Stimulated activated CD4-positive, alpha-beta T cell treated with anti-CD3 and anti-CD28 coated beads, Interleukin-12 subunit alpha, Interleukin-12 subunit beta, amount 100 ng/mL, for 24 hours (primary cell): ENCODE results near the gene KIF1B.

ENCODE experiments used
- DNase-seq, 2 experiments: peaks; one replicate each; pipeline ENCODE4 v3.0.0-alpha.2; 2020; ENCODE audit warnings: low read depth in 2 of 2

KIF1B gene

GRCh38 chr1:10209905-10210810, at the start of gene KIF1B:
Gene KIF1B (plus strand): TSS chr1:10210570. CDS start chr1:10232329, 21,759 bp downstream.
- peak; percentile 90 to 93 for DNase-seq

GRCh38 chr1:10160907-10161490, 49.4 kb upstream of the KIF1B start:
- no peak for DNase-seq

- no peak for DNase-seq
These were observed 48.7 kb upstream of the KIF1B start for GRCh38 chr1:10161541-10162290.

GRCh38 chr1:10168912-10169514, 41.4 kb upstream of the KIF1B start:
- DNase-seq = no peak

DNA sequence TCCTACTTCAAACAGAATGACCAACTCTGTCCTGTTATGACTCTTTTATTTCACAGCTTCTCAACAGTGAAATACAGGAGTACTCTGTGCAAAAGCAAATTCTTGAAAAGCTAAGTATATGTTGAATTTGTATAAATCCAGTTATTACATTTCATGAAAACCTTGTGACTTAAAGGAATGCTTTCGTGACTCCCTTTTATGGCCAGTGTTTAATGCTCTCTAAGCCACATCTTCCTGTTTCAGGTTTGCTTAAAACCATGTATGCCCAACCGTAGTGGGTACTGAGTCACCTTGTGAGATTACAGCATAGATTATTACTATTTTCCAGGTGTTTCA, 40.2 kb upstream of the KIF1B start:
- no peak for DNase-seq

- DNase-seq = no peak
These were observed 39.1 kb upstream of the KIF1B start for GRCh38 chr1:10171105-10171767.

DNA sequence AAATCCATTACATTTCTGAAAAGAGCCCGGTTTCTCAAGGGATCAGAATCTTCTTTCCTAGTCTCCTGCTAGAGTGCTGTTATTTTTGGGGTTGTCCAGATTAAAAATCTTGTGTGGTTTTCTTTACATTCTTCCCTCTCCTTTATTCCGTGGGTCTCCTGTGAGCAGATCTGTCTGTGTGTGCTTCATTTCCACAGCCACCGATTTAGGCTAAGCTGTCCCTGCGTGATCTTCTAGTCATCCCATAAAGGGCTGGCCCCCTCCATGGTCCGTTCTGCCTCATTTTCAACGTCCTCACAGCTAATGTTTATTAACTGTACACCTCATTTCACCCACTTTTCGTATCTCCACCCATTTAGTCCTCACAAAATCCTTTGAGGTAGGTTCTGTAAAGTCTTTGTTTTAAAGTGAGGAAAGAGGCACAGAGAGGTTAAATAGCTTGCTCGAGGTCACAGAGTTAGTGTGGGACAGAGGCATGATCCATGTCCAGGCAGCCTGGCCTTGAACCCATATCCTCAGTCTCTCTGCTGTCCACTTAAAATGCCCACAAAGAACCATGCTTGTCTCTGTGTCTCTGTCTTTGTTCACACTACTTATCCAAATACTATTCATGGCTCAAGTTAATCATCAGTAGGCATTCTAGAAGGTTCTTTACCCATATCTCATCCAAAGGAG, 38.2 kb upstream of the KIF1B start:
- DNase-seq = no peak

GRCh38 chr1:10173582-10173981, 36.8 kb upstream of the KIF1B start:
- no peak for DNase-seq

DNA sequence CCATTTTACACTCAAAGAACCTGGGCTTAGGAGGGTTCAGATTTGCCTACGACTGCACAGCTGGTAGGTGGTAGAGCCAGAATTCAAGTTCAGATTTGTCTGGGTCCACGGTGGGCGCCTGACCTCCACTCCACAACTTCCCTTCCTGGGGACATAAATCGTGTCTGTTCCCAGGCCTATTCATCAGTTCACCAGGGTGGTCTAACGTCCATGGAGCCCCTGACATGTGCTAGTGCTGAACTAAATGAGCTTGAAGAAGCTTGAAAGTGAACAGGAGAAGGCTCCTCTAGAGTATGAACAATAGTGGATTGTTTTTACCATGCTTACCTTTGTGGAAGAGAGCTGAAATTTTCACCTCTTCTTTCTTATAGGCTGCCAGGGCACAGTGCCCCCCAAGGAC, 32.5 kb upstream of the KIF1B start:
- DNase-seq = no peak

DNA sequence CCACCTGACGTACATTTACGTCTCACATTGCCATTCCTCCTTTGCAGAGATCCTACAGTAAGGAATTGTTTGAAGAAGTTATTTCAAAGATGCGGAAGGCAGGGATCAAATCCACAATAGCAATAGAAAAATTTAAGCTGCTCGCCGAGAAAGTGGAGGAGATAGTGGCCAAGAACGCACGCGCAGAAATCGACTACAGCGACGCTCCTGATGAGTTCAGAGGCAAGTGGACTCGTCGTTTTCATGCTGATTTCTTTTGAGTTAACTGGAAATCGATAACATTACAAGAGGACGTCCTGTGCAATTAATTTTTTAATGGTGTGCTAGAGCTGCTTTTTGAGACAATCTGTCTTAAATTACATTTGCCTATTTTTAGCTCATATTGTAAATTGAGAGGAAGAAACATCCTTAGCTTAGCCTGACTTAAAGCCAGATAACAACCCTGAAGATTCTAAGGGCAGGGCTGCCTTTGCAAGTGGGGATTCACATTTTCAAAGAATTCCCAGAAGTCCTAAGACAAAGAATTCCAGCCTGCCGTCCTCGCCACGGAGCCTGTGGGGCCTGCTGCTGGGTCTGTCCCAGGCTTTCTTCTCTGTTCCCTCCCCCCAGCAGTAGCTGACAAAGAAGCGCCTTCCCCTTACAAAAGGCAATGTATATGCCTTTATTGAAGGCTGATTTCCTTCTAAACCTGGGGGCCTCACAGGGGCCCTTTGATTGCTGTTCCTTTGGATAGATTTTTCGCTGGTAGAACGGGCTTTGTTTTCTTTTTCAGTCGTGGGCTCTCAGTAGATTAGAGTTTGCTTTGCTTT, 31.6 kb upstream of the KIF1B start:
- DNase-seq = no peak

DNA sequence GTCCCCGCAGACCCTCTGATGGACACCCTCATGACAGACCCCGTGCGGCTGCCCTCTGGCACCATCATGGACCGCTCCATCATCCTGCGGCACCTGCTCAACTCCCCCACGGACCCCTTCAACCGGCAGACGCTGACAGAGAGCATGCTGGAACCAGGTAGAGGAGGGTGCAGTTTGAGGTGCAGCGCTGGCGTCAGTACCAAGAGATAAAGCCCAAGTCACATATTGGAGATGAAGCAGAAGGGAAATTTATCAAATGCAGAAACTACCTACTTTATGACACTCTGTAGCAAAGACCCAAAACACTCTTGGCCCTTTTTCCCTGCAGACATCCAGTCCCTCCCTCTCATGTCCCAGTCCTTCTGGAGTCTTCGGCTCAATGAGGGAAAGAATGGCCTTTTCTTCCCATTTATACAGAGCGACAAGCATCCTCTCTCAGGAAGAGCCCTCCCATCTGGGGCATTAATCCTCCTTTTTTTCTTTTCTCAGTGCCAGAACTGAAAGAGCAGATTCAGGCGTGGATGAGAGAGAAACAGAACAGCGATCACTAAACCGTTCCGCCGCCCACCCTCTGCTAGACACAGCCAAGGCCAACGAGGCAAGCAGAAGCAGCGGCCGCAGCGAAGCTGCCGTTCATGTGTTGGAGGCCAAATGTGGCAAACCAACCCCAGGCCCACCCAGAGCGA, 30.8 kb upstream of the KIF1B start:
- DNase-seq = no peak

GRCh38 chr1:10181154-10181553, 29.2 kb upstream of the KIF1B start:
- no peak for DNase-seq

DNA sequence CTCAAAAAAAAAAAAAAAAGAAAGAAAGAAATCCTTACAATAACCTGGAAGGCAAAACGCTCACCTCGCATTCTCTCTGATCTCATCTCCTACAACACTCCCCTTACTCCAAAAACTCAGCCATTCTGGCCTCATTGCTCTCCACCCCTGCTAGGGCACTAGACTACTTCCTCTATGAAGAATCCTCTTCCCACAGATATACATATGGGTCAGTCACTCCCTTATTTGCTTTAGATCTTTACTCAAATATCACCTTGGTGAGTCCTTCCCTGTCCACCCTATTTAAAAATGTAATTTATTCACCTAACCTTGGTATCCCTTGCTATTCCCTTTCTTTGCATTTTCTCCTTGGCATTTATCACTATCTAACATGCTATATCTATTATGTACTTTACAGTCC, 24.6 kb upstream of the KIF1B start:
- no peak for DNase-seq

DNA sequence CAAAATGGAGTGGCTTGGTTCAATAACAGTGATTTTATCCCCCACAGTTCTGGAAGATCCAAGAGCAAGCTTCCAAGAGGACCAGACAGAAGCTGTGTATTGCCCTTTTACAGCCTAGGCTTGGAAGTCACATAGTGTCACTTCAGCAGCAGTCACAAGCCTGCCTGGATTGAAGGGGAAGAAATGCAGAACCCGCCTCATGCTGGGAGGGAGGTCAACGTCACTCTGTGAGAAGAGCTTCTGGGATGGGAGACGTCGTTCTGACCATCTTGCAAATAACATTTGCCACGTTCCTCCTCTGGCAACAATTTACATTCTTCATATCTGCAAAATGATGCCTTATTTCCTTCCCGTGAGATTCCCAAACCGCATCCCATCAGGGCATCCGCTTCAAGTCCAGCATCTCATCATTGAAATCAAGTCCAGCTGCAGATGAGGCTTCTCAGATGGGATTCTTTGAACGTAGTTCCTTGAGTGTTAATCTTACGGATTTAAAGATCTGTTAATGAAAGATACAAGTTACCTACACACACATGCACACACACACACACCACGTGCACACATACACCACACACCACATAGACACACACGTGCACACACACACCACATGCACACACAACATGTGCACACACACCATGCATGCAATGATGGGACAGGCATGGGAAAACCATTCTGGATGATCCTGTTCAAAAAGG, 23.9 kb upstream of the KIF1B start:
- no peak for DNase-seq

GRCh38 chr1:10187026-10187334, 23.4 kb upstream of the KIF1B start:
- no peak for DNase-seq

- DNase-seq = no peak
These were observed 22.2 kb upstream of the KIF1B start for GRCh38 chr1:10188133-10188650.

- no peak for DNase-seq
These were observed 20.7 kb upstream of the KIF1B start for GRCh38 chr1:10189659-10190058.

DNA sequence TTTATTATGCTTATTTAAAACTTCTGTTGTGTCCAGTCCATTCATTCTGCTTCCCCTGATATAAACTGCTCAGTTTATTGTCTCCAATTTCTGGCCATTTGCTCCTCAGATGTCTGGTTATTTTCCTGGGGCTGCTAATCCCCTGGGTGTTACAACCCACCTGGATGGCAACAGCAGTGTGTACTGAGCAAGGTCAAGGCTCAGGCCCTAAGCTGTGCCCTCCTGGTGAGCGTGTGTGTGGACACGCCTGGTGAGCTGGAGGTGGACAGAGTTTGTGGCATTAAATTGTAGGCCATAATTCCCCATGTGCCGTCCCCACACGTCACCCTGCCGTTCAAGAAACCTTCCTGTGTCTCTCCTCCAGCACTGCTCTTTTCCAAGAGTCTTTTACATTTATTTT, 18.1 kb upstream of the KIF1B start:
- DNase-seq = no peak

DNA sequence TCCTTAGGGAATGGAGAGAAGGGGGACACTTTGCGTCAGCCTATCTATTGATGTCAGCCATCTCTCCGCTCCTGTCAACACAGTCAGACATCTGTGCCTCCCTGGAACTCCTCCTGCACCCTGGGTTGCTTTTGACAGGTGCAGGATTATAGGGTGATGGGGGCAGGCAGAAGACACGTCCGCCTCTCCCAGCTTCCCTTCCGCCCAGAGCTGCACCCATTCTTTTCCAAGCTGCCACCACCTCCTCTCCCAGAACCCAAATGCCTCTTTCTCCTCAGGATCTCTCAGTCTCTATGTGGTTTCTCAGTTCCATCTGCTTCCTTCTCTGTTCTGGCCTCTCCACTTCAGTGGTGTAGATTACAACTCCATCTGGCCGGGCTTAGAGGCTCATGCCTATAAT, 17.1 kb upstream of the KIF1B start:
- no peak for DNase-seq
